GM10266 (cell line): ENCODE measurements around the gene TRIM43B.
"Not testable (repeated sequence)": the region's sequence is repeated elsewhere in the genome, so short reads cannot be mapped to it uniquely, and the experiment has no call there.

Experiments used
- DNase-seq: peaks from one replicate; pipeline ENCODE4 v3.0.0; 2012; ENCODE audit errors: extremely low spot score

The TRIM43B gene

DNA sequence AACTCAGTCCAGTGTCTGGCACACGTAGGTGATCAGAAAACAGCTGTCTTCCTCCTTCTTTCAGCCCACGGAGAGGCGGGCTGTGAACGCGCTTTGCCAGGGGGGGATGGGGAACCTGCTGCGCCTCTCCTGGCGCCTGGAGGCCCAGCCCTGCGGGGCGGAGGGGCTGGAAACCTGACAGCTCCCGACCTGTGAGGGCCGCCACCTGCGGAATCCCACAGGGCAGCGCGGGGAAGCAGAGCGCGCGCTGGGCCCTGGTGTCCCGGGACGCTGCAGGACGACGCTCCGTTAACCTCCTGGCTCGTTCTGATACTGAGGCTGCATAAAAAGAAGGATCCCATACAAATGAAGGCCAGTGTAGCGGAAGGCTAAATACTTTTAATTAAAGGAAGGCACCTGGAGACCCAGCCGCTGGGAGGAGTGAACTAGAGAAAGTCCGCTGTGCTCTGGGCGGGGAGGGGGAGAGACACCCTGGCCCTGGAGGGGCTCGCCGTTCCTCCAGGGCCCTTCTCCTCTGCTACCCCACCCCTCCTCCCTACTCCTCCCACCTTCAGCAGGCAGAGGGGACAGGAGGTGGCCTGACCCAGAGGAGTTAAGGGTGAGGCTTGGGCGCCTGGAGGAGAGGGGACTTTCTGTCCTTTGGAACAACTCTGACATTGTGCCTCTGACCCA lies 57.2 kb downstream of the TRIM43B start:
- not testable (repeated sequence) for DNase-seq
